HTR-8/SVneo (cell line): Measurements from ENCODE around the gene ZNF625.
"Not testable (repeated sequence)": the region's sequence is repeated elsewhere in the genome, so short reads cannot be mapped to it uniquely, and the experiment has no call there.

Source experiments
- DNase-seq: peaks from one replicate; pipeline ENCODE4 v3.0.0; 2011; ENCODE audit warnings: low spot score, mixed read lengths; ENCODE audit not compliant: insufficient read length
- FAIRE-seq: peaks from 2 replicates; lab custom pipeline; 2011; peaks lifted over from hg19 to GRCh38; lab: Jason Lieb, UNC

ZNF625 gene

DNA sequence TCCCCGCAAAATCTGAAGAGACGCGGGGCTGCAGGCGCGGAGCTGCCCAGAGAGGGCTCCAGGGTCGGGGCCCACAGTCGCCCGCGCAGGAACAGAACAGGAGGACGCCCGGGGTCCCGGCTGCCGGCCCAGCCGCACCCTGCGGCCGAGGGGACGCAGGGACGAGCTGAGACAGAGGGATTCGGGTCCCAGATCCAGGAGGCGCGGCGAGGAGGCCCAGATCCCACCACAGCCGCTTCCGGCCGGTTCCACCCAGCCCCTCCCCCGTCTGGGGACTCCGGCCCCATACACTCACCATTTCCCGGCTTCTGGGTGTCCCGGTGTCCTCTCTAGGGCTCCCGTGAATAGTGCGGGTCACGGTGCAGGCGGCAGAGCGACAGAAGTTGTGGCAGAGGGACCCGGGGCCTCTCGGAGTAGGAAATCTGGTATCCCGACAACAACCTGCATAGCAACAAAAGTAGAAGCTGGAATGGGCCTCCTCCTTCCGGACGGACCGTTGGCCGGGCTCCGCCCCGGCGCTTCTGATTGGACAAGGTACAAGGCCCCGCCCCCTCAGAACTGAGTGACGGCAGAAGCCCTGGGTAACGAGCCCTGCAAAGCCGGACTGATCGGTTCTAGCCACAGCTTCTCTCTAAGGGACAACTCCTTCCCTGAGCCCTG is 16.5 kb downstream of the ZNF625 start, which contains the start of gene ZNF20:
Gene ZNF20 (minus strand): TSS at position 466 of the 660 bp plus-strand sequence. CDS start 168 bp downstream, at position 298.
- DNase-seq (peak; percentile 97), FAIRE-seq (peak; percentile 4)

DNA sequence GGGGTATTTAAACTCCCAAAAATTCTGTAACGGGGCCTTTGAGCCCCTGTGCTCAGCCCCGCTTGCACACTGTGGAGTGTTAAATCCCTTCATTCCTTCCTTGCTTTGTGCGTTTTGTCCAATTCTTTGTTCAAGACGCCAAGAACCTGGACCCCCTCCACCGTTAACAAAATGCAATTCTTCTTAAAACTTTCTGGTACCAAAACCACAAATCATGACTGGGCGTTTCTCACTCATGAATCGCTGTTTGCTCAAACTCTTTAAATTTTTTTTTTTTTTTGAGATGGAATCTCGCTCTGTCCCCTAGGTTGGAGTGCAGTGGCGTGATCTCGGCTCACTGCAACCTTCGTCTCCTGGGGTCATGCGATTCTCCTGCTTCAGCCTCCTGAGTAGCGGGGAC is 17.3 kb downstream of the ZNF625 start:
- DNase-seq (no peak), FAIRE-seq (no peak)

DNA sequence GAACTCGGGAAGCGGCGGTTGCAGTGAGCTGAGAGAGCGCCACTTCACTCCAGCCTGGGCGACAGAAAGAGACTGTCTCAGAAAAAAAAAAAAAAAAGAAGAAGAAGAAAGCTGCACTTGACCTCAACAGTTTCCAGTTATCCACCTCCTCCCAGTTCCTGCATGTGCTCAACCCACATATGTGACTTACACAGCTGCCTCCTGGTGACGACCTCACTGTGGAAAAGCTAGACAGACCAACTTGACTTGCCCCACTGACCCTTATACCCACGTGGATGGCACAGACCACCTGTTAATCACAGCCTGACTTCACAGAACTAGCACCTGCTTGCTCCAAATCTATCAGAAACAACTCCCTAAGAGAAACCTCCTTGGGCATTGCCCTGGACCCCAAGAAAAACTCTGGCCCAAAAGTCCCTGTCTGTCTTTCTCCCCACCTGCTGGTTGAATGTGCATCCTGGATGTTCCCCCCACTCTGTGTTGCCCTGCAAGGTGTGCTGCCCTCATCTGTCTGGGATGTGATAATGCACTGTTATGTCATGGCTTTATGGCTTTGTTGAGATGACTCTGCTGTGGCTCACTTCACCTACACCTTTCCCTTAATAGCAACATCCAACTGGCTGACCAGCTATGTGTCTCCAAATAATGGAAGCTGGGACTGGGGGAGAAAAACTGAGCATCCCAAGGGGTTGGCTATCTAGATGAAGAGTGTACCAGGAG is 19.2 kb downstream of the ZNF625 start:
- DNase-seq (no peak), FAIRE-seq (peak; percentile 40)

DNA sequence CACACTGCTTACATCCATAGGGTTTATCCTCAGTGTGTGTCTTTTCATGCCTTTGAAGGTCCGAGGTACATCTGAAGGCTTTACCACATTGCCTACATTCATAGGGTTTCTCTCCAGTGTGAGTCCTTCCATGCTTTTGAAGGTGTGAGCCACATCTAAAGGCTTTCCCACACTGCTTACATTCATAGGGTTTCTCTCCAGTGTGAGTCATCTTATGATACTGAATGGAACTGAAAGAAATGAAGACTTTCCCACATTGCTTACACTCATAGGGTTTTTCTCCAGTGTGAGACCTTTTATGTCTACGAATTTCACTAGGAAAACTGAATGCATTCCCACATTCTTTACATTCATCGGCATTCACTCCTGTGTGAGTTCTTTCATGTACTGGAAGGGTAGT is 23.5 kb downstream of the ZNF625 start:
- no peak for DNase-seq
- no peak for FAIRE-seq

DNA sequence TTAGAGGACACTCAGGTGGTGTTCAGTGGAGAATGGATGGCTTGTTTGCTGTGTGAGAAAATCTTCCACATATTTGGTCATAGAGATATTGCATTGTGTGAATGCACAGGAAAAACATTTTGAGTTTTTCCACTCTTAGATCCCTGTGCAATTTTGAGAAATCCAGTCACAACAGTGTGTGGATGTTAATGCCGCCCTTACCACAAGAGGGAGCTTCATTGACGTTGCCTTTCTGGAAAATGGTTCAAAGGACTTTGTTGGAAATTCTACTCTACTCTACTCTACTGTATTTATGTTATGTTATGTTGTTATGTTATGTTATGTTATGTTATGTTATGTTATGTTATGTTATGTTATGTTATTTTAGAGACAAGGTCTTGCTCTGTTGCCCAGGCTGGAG is 29.8 kb downstream of the ZNF625 start:
- FAIRE-seq (peak; percentile 38), DNase-seq (no peak)

DNA sequence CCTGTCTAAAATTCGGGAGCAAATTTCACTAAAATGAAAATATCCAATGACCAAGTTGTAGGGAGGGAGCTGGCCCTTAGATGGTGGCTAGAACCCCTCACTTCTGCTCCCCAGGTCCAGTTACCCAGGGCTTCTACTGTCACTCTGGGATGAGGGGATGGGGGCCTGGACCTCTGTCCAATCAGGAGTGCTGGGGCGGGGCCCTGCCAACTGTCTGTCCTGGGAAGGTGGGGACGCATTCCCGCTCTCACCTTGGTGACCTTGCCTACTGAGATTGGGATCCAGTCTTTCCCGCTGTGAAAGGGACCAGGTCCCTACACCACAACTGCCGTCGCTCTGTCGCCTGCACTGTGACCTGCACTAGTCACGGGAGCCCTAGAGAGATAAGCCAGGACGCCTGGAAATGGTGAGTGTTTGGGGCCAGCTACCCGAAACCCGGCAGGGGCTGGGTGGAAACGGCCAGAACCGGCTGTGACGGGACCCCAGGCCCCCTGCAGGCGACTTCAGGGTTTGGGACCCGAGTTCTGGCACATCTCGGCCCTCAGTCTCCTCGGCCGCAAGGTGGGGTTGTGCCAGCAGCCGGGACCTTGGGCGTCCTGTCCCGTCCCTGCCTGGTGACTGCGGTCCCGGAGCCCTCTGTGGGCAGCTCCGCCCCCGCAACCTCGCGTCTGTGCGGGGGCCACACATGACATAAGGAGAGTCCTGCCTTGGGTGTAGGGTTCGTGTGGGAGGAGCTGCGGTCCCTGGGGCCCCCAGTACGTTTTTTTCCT is 39.1 kb downstream of the ZNF625 start:
- FAIRE-seq (no peak), DNase-seq (no peak)

DNA sequence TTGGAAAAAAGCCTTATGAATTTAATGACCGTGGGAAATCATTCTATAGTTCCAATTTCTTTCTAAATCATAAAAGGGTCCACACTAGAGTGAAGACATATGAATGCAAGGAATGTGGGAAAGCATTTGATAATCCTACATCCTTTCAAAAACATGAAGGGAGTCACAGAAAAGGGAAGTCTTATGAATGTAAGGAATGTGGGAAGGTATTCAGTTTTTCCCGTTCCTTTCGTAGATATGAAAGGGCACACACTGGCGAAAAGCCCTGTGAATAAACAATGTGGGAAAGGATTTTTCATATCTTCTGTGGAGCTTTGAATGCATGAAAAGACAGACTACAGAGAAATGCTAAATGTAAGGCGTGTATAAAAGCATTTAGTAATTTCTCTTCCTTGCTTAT is 43.4 kb downstream of the ZNF625 start:
- no peak for FAIRE-seq
- DNase-seq: no peak

DNA sequence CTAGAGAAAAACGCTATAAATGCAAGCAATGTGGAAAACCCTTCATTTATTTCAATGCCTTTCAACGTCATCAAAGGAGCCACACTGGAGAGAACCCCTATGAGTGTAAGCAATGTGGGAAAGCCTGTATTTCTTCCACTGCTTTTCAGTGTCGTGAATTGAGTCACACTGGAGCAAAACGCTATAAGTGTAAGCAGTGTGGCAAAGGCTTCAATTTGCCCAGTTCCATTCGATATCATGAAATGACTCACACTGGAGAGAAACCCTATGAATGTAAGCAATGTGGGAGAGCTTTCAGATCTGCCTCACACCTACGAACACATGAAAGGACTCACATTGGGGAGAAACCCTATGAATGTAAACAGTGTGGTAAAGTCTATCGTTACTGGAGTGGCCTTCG is 43.8 kb downstream of the ZNF625 start:
- DNase-seq (no peak), FAIRE-seq (no peak)

DNA sequence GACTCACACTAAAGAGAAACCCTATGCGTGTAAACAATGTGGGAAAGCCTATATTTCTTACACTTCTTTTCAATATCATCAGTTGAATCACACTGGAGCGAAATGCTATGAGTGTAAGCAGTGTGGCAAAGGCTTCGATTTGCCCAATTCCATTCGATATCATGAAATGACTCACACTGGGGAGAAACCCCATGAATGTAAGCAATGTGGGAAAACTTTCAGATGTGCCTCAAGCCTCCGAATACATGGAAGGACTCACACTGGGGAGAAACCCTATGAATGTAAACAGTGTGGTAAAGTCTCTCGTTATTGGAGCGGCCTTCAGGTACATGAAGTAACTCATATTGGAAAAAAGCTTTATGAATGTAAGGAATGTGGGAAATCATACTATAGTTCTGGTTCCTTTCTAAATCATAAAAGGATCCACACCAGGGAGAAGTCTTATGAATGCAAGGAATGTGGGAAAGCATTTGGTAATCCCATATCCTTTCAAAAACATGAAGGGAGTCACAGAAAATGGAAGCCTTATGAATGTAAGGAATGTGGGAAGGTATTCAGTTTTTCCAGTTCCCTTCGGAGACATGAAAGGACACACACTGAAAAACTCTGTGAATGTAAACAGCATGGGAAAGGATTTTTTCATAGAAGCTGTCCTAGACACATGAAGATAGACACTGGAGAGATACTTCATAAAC is 44.4 kb downstream of the ZNF625 start:
- DNase-seq (no peak), FAIRE-seq (peak; percentile 57)

DNA sequence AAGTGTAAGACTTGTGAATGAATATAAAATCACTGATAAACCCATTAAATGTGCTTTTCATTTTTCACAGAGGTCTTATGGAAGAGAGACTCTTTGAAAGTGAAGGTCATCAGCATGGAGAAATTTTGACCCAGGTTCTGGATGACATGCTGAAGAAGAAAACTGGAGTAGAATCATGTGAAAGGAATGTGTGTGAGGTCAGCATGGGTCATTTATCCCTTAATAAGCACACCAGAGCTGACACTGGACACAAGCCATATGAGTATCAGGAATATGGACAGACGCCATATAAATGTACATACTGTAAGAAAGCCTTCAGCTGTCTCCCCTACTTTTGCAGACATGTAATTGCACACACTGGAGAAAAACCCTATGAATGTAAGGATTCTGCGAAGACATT is 45.4 kb downstream of the ZNF625 start:
- no peak for DNase-seq
- no peak for FAIRE-seq

DNA sequence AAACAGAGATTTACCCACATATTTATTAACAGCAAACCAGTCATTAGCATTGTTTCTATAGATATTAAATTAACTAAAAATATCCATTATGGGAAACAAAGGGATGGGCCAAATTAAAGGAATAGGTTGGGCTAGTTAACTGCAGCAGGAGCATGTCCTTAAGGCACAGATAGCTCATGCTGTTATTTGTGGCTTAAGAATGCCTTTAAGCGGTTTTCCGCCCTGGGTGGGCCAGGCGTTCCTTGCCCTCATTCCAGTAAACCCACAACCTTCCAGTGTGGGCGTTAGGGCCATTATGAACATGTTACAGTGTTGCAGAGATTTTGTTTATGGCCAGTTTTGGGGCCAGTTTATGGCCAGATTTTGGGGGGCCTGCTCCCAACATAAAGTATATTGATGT is 52.6 kb downstream of the ZNF625 start:
- FAIRE-seq, DNase-seq: not testable (repeated sequence)

DNA sequence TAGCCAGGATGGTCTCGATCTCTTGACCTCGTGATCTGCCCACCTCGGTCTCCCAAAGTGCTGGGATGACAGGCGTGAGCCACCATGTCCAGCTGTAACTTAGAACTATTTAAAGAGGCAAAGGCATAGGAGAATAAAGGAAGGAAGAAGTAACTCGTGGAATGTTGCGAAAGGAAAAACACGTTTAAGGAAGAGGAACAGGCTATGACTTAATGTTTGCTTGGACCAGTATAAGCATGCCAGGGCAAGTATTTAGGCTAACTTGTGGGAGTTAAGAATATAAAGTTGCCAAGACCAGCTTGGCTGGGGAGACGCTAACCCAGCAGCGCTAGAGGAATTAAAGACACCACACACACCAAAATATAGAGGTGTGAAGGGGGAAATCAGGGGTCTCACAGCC is 58.5 kb downstream of the ZNF625 start:
- DNase-seq (no peak), FAIRE-seq (no peak)

DNA sequence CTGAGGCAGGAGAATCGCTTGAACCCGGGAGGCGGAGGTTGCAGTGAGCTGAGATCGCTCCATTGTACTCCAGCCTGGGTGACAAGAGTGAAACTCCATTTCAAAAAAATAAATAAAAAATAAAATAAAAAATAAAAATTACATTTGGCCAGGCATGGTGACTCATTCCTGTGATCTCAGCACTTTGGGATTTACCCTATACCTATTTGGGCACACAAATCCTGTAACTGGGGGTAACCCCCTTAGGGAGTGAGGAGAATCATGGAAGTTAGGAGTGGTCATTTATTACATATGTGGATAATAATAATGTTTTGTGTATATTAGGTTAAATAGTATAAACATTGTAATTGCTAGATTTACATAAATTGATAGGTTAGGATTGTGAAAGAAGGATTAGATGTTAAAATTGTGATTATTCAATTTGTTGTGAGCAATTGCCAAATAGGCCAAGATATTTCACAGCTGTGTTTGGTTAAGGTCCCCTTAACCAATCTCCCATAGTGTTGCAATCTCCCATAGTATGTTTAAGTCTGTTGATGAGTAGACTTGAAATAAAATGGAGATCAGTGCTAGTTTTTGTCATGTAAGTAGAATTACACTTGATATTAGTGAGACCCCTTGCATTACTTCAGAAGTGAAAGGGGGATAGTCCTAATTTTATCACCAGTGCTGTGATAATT is 61.3 kb downstream of the ZNF625 start:
- no peak for DNase-seq
- no peak for FAIRE-seq
